Epidermal melanocyte (primary cell): ENCODE data around the gene B4GALT4.
"Not testable (repeated sequence)": the region's sequence is repeated elsewhere in the genome, so short reads cannot be mapped to it uniquely, and the experiment has no call there.

Experiments used
- DNase-seq: peaks from one replicate; pipeline ENCODE4 v3.0.0; 2011; ENCODE audit warnings: low spot score; ENCODE audit not compliant: insufficient read length

Gene B4GALT4, protein sequence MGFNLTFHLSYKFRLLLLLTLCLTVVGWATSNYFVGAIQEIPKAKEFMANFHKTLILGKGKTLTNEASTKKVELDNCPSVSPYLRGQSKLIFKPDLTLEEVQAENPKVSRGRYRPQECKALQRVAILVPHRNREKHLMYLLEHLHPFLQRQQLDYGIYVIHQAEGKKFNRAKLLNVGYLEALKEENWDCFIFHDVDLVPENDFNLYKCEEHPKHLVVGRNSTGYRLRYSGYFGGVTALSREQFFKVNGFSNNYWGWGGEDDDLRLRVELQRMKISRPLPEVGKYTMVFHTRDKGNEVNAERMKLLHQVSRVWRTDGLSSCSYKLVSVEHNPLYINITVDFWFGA

GRCh38 chr3:119240591-119241434 lies at the start of gene B4GALT4:
Gene B4GALT4 (minus strand): TSS chr3:119240878. CDS start chr3:119230099, 10,779 bp downstream.
- peak; percentile 59 for DNase-seq

DNA sequence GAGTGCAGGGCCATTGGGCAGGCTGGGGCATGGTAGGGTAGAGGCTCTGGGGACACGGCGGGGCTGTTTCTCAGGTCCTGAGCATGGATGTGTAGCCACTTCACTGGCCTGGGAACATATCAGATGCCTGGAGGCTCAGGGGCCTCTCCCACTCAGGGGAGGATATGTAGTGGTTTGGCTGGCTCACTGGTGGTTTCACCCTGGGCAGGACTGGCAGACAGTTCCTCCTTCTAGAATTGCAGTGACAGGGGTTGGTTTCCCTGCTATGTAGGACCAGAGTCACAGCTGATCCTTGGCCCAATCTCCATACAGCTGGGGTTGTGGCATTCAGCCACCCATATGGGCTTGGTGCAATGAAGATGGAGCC lies 48.7 kb upstream of the B4GALT4 start:
- DNase-seq: no peak

GRCh38 chr3:119288669-119289403 lies 48.2 kb upstream of the B4GALT4 start:
- no peak for DNase-seq

DNA sequence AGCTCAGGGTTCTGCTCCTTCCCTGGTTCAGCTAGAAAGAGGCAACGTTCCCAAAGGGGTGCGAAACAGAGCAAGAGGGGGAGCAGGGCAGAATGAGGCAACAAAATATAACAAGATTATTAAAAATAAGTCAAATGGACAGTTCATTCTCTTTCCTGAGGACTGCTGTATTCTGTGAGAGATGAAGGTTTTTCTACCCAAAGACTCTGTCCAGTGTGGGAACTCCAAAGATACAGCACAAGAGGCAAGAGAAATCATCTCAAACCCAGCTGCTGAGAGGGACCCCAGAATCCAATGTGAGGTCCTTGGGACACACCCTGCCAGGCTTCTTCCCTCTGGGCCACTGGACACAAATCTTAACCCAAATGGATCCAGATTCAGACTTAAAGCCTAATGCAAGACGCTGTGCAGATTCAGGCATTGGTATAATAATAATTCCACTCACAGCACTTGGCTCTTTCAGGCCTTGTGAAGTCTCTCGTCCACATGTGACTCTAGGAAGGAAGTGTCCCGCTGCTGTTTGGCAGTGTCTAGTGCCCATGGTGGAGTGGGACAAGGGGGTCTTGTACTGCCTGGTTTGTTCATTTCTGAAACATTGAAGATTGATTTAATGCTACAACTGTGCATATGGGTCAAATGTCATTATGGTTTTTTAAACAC lies 39.0 kb upstream of the B4GALT4 start:
- no peak for DNase-seq

DNA sequence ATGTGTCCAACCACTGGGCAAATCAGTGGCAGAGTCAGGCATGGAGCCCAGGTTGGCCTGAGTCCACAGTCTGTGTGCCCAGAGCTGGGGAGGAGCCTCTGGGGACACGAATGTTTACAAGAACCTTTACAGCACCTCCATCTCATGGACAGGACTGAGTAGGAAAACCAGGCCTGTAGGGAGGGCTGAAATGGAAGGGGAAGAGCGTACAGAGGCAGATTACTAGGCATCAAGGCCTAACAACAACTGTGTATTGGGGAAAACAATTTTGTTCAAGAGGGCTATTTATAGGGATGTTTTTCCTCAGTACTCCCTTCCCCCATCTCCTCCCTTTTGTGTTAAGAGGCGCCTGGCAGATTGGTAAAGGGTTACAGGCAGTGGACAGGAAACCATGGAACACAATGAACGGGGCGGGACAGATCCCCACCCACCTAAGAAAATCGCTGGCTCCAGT lies 38.5 kb upstream of the B4GALT4 start:
- no peak for DNase-seq

DNA sequence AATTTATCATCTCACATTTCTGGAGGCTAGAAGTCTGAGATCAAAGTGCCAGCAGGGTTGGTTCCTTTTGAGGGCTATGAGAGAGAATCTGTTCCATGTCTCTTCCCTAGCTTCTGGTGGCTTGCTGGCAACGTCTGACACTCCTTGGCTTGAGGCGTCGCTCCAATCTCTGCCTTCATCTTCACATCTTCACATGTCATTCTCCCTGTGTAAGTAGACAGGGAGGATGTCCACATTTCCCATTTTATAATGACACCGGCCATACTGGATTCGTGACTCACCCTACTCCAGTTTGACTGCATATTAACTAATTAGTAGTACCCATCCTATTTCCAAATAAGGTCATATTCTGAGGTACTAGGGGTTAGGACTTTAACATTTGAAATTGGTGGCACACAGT lies 36.0 kb upstream of the B4GALT4 start:
- DNase-seq: no peak

DNA sequence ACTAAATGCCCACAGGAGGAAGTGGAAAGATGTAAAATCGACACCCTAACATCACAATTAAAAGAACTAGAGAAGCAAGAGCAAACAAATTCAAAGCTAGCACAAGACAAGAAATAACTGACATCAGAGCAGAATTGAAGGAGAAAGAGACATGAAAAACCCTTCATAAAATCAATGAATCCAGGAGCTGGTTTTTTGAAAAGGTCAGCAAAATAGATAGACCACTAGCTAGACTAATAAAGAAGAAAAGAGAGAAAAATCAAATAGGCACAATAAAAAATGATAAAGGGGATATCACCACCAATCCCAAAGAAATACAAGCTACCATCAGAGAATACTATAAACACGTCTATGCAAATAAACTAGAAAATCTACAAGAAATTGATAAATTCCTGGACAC lies 29.5 kb upstream of the B4GALT4 start:
- not testable (repeated sequence) for DNase-seq

DNA sequence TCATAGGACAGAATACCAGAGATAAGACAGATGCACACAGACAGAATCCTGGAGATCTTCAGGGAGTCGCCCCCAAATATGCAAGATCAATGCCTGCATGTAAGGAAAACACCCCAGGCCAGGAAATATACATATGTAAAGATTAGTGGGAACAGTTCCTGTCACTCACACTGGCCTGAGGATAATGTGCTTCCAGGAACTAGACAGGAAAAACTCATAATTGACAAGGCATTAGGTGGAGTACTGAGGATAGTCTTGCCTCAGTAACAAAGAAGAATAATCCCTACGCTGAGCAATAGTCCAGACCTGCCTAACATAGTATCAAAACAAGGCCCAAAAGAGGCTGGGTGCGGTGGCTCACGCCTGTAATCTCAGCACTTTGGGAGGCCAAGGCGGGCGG lies 20.4 kb upstream of the B4GALT4 start:
- no peak for DNase-seq

- no peak for DNase-seq
Observed at GRCh38 chr3:119259821-119260220, 19.1 kb upstream of the B4GALT4 start.

GRCh38 chr3:119258915-119259314 lies 18.2 kb upstream of the B4GALT4 start:
- no peak for DNase-seq

DNA sequence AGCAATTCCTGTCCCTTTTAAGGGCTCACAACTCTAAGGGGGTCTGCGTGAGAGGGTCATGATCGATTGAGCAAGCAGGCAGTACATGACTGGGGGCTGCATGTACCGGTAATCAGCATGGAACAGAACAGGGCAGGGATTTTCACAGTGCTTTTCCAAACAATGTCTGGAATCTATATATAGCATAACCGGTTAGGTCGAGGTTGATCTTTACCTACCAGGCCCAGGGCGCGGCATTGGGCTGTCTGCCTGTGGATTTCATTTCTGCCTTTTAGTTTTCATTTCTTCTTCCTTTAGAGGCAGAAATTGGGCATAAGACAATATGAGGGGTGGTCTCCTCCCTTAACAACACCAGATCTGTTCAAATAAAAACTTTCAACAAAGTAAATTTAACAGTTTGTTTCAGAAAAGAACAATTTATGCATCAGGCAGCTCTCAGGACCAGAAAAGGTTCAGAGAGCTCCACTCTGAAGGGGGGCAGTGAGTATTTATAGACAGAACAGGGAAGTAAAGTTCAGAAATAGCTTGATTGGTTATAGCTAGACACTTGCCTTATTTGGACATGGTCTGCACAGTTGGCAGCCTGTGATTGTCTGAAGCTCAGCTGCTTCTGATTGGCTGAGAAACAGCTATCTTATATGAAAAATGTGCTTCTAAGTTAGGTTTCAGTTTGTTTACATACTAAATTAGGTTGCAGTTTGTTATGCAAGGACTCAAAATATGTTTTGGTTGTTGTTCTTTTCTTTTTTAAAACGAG lies 17.2 kb upstream of the B4GALT4 start:
- DNase-seq: no peak

DNA sequence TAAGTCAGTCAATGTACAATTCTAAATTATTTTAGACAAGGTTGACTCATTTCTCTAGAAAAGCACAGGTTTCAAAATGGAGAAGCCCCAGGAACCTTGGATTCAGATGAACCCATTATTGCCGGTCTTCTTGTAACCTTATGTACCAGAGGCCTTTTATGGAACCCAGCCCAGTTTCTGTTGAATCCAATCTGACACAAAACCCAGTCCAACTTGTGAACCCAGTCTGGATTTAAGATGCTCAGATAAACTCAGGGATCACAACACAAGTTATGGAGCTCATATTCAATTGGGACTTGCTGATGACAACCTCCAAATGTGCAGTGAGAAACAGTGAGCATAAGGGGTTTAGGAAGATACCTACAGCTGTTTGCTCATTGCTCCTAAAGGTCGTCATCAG lies 16.4 kb upstream of the B4GALT4 start:
- no peak for DNase-seq

- DNase-seq: no peak
Observed at GRCh38 chr3:119255214-119255613, 14.5 kb upstream of the B4GALT4 start.

DNA sequence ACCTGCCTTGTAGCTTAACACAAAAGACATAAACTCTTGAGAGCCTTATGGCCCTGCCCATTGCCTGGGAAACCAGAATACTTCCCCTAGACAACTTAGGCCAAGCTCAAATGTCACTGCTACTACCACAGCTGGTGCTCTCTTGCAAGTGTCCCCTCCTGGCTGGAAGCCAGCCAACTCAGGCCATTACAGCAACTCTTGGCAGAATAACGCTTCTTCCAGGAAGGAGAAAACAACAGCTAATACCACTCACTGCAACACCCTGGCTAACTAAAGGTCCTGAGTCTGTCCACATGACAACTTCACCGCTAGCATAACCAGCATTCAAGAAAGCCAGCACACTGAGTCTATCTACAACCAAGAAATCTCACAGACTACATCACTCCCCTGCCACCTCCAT lies 5.1 kb upstream of the B4GALT4 start:
- DNase-seq: no peak

GRCh38 chr3:119243712-119244111 lies 3.0 kb upstream of the B4GALT4 start:
- DNase-seq: no peak

GRCh38 chr3:119243058-119243529 lies 2.4 kb upstream of the B4GALT4 start:
- DNase-seq: not testable (repeated sequence)

DNA sequence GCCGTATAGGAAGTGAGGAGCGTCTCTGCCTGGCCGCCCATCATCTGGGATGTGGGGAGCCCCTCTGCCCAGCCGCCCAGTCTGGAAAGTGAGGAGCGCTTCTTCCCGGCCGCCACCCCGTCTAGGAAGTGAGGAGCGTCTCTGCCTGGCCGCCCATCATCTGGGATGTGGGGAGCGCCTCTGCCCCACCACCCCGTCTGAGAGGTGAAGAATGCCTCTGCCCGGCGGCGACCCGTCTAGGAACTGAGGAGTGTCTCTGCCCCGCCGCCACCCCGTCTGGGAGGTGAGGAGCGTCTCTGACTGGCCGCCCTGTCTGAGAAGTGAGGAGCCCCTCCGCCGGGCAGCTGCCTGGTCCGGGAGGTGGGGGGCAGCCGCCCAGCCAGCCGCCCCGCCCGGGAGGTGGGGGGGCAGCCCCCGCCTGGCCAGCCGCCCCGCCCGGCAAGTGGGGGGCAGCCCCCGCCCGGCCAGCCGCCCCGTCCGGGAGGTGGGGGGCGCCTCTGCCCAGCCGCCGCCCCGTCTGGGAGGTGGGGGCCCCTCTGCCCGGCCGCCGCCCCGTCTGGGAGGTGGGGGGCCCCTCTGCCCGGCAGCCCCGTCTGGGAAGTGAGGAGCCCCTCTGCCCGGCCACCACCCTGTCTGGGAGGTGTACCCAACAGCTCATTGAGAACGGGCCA lies 1.8 kb upstream of the B4GALT4 start:
- DNase-seq: not testable (repeated sequence)

- DNase-seq: no peak
Observed at GRCh38 chr3:119240101-119240590, 532 bp downstream of the B4GALT4 start.

- DNase-seq: no peak
Observed at GRCh38 chr3:119239206-119239820, 1.4 kb downstream of the B4GALT4 start.
